CD4-positive, alpha-beta T cell treated with Interleukin-4 for 4 hours (primary cell): Measurements from ENCODE around the gene SACM1L.
"Not testable (repeated sequence)": the region's sequence is repeated elsewhere in the genome, so short reads cannot be mapped to it uniquely, and the experiment has no call there.

ENCODE experiments used
- DNase-seq: peaks from one replicate; pipeline ENCODE4 v3.0.0-alpha.2; 2020

SACM1L gene

DNA sequence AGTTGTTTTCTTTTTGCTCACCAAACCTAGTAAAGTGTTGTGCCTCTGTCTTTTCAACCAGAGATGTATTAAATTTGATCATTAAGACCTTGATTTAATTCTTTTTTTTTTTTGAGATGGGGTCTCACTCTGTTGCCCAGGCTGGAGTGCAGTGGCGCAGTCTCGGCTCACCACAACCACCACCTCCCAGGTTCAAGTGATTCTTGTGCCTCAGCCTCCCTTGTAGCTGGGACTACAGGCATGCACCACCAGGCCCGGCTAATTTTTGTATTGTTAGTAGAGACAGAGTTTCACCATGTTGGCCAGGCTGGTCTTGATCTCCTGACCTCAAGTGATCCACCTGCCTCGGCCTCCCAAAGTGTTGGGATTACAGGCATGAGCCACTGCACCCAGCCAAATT is 6.0 kb downstream of the SACM1L start:
- DNase-seq: not testable (repeated sequence)

DNA sequence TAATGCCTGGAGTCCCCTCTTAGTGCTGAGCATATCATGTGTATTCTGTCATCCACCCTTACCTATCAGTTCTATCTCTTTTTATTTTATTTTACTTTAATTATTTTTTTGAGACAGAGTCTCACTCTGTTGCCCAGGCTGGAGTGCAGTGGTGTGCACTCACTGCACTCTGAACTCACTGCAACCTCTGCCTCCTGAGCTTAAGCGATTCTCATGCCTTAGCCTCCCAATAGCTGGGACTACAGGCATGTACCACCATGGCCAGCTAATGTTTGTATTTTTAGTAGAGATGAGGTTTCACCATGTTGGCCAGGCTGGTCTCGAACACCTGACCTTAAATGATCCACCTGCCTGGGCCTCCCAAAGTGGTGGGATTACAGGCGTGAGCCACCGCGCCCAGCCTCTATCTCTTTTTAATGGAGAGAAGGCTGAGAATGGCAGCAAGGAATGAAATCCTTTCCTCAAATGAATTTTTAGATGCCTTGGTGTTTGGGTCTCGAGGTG is 11.4 kb downstream of the SACM1L start:
- no peak for DNase-seq

DNA sequence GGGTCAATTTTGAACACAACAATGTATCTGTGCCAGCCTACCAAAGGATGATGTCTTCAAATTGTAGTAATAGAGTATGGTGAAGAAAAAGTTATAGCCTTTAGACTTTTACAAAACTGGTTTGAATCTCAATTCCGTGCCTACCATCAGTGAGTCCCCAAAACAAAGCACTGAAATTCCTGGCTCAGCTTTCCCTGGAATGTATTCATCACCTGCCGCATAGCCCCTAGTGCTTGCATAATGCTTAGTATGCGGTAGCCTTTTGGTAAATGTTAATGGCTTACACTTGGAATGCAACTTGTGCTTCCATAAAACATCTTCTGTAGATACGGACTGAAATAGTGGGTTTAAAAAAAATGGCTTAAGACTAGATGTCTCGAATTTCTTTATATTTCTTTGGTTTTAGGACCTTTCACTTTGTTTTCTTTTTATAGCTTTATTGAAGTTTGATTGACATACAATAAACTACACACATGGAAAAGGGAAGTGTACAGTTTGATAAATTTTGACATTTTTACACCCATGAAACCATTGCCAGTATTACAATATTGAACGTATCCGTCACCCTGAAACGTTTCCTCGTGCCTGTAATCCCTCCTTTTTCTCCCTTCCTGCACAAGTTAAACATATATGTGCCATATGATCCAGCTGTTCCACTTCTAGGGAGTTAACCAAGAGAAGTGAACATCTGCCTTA is 12.1 kb downstream of the SACM1L start:
- no peak for DNase-seq

DNA sequence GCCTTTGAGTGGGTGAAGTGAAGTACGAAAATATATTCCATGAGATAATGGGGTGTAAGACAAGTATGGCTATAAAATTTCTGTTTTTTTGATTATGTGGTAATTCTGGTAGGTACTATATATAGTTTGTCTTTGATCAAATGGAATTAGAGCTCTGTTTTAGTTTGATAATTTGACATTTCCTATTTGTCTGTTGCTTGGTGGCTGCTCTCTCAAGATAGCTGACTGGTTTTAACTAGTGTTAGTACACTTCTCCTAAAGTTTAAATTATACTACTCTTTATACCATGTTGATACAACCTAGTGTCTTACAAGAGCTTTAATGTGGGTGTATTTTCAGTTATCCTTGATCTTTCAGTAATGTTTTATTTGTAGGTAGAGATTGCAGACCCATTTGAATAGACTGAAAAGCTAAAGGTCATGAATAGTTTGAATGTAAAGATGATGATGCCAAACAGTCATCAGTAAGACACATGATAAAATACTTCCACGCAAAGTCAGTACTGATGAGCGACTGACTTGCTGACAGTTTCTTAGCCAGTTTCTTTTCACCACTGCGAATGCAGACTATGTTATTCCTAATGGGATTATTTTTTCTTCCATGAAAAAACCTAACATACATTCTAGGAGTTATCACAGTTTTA is 15.2 kb downstream of the SACM1L start:
- DNase-seq: no peak

DNA sequence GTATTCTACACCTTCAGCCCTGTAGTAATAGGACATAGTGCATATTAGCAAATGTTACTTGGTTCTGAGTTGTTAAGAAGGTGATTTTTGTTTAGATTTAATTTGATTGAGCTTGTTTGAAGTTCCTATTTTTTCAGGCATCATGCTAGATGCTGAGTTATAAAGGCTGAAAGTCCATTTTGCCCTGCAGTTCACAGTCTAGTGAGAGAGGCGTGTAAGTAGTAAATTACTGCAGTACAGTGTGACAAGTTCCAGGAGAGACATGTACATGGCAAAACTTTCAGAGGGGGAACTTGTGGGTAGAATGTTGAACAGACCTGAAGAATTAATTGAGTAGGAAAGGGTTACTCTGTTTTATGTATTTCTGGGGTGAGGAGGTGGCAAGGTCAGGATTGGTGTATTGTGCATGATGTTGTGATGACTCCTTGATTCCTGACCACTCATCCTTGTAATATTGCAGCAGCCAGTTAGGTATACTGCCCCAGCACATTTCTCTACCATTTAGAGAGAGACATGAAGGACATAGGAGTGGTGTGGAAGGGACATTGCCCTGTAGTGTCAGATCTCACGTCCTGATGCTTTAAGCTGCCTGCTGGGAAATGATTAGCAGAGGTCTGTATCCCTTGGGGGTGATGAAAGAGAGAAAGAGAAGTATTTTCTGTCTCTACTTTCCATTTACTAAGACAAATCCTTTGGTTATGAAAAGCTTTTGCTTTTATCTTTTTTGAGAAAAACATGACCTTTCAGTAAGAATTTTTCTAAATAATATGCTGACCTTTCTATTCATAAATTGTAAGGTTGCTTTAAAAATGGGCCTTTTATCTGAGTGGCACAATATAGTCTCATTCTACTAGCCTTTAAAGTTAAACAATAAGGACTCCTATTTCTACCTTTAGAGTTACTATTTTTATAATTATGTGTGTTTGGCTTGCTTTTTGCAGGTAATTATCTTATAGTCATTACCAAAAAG is 16.9 kb downstream of the SACM1L start:
- DNase-seq: no peak

DNA sequence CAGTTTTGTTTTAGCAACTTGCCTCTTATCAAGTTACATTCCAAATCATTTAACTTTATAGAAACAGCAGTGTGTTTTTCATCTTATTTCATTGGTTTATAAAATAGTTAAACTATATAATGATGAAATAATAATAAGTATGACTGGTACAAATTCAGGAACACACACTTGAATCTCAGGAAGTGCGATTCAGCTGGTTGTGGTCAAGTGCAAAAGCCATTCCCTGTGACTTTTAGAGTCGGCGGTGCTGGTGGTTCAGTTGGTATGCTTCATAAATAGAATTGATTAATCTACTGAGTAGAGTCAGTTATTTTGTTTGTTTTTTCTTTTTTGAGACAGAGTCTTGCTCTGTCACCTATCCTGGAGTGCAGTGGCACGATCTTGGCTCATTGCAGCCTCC is 22.7 kb downstream of the SACM1L start:
- no peak for DNase-seq

DNA sequence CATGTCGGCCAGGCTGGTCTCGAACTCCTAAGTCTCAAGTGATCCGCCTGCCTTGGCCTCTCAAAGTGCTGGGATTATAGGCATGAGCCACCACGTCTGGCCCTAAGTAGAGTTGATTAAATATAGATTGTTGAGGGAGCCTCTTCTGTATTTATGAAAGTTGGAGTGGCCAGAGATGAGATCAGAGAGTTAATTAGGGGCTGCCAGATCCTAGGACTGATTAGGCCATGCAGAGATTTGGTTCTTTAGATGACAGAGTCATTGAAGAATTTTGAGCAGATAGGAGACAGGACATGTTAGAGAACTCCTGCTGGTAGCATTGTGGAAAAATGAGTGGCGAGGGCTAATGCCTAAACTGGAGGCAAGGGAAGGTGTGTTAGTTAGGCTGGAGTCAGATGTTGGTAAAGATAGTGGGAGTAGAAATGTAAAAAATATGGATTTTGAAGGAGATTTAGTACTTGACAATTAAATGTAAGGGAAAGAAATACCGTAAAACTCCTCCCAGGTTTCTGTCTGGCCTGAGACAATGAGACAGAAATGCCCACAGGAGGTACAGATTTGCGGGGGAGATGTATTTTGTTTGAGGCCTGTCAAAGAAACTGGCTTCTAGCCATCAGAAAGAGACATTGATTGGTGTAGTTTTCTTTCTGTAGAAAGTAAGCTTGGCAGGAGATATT is 23.4 kb downstream of the SACM1L start:
- no peak for DNase-seq

DNA sequence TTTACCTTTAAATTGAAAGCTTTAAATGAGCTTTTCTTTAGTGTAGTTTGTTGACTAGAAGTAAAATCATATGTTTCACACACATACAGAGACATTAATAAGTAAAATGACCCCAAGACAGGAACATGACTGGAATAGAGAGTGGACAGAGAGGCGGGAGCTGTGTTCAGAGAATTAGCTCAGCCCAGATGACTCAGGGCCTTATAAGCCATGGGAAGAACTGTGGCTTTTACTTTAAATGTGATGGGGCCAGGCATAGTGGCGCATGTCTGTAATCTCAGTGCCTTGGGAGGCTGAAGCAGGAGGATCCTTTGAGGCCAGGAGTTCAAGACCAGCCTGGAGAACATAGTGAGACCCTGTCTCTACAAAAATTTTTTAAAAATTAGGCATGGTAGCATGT is 26.7 kb downstream of the SACM1L start:
- no peak for DNase-seq

DNA sequence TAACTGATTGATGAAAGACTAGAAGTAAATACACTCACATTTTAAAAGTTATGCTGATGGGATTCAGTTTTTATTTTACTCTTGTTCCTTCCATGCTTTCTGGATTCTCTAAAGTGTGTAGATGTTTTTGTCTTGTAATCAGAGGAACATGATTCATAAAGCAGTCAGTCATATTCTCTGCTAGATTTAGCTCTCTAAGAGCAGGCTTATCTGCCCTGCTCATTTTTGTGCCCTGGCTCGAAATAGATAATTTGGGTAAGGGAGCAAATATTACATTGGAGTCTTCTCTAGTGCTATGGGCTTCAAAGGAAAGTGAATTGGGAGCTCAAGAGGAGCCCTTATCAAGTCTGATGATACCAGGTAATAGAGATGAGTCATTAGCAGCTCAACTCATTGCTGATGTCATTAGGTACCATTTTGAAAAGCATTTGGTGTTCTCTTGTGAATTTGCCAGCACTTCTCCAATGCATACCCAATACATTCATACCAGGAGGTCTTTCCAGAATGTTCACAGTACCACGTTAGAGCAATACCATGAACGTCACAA is 27.7 kb downstream of the SACM1L start:
- DNase-seq: no peak

DNA sequence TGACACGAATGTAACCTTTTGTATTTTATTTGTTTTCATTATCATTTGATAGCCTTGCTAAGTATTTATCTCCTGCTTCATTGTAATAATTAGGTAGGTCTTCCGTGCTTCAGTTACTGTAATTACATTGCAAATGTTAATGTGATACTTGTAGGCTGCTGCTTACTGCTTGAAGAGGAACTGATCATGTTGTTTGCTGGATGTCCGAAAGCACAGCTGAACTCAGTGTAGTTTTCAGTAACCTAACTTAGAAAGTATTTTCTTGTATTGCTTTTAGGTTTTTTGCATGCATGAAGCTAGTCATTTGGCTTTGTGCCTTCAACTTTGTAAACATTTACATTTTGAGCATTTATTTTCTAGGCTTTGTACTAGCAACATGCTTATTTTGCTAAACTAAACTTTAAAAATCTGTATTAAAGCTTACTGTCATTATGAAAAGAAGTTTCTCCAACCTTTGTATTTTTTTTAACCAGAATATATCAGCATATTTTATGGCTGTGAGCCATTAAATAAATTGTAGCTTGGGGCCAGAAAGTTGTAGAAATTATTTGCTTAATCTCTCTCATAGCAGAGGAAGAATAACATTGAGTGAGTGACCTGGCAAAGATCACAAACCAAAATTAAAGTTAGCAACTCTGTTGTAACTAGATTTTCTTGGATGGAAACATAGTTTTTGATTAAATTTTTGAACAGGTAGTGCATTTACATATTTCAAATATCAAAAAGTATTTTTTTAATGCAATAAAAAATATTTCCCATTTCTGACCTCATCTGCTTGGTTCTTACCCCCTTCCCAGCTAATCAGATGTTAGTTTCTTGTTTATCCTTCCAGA is 30.7 kb downstream of the SACM1L start:
- no peak for DNase-seq

DNA sequence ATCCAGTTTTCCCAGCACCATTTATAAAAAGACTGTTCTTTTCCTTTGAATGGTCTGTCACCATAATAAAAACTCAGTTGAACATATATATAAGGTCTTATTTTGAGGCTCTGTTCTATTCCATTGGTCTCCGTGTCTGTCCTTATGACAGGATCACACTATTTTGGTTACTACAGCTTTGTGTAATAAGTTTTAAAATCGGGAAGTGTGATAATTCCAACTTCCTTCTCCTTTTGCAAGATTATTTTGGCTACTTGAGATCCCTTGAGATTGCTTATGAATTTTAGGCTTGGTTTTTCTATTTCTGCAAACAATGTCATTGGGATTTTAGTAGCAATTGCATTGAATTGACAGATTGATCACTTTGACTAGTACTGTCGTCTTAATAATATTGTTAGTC is 35.7 kb downstream of the SACM1L start:
- no peak for DNase-seq

DNA sequence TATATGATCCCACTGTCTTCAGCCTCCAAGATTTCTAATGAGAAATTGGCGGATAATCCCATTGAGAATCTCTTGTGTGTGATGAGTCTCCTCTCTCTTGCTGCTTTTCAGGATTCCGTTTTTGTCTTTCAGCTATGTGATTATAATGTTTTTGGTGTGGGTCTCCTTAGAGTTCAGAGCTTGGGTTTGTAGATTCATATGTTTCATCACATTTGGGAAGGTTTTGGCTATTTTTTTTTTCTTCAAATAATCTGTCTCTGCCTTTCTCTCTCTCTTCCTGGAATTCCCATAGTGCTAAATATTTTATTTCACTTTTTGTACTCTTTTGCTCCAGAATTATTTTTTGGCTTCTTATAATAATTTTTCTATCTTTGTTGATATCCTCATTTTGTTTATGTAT is 40.4 kb downstream of the SACM1L start:
- no peak for DNase-seq

DNA sequence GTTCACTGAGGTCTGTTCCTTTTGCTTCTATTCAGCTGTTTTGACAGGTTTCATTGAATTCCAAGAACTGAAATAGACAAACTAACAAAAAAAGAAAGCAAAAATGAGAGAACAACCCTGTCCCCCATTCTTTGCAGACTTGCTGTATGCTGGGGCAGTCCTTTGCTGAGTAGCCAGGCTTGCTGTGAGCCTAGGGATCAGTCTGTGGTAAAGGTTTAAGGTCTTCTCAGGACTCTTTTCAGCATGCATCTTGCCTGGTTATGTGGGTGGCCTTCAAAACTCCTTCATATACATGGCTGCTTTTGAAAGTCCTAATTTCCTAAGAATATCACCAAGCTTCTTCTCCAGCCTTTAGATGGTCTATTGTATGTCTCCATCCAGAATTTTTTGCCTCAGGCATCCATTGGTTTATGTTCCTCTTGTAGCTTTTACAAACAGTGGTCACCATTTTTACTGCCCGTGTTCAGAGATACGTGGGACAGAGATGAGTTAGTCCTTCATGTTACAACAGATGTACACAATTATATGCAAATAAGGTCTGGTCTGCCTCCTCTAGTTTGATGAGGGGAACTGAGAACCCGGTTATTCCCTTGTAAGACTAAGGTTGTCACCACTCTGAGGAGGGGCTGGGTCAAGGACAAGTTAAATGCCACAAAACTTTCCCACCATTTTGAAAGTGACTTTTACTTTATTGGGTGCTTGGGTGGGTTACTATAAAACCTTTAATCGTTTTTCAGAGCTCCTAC is 41.4 kb downstream of the SACM1L start:
- DNase-seq: no peak

DNA sequence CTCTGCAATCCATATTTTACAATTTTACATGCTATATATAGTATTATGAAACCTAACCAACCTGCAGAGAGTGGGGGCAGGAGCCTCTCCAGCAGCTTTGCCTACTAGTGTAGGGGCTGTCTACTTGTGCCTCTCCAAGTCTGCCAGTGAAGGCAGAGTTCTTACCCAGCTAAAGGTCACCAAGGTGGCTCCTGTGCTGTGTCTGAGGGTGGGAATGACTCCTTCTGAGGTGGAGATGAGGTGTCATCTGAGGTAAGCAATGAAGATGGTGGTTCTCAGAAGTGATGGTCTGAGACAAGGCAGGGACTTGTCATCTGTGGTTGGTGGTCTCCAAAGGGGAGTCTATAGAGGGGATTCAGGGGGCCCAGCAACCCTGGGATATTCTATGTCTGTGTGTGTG is 47.5 kb downstream of the SACM1L start:
- no peak for DNase-seq

DNA sequence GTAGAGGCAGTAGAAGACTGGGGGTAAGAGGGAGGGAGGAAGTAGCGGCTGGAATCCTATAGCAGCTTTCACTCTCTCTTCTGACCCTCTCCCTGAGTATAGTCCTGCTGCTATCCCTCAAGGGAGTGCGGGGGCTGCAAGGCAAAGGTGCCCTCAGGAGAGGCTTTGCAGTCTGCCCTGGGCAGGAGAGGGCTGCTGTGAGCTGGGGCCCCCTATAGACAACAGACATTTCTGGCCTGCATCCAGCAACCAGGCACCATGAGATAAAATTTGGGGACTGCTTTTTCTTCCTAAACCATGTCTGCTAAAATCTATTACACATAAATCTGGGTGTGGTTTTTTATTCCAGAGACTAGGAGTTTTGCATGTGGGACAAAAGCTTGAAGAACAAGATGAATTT is 48.0 kb downstream of the SACM1L start:
- no peak for DNase-seq

DNA sequence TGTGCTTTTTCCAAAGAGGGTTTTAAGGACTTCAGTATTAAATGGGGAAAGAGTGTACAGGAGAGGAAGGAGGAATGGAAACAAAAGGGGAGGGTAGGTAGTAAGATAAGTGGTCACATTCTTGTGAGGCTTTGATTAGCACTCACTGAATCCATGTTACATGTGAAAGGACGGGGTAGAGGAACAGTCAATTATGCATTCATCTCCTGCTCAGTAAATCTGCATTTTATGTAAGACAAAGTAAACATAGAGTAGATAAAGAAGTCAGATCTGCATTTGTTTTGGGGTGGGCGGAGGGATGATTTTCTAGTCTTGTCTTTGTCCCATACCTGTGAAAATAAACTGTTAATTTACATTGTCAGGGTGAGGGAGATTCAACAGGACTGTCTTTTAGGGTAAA is 50.8 kb downstream of the SACM1L start:
- no peak for DNase-seq

DNA sequence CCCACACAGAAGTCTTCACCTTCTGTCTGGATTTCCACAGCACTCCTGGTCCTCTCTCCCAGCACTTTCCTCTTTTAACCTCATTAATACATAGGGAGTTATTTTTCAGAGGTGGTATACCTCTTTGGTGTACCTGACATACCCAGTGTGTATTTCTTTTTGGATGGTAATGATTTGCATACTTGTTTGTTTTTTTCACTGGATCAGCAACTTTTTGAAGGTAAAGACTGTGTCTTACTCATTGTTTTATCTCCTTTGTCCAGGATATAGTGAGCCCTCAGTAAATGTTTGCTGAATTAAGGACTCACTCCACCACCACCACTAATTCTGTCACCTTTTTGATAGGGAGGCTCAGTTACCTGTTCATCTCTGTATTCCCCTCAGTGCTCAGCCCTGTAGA is 52.1 kb downstream of the SACM1L start:
- DNase-seq: no peak

DNA sequence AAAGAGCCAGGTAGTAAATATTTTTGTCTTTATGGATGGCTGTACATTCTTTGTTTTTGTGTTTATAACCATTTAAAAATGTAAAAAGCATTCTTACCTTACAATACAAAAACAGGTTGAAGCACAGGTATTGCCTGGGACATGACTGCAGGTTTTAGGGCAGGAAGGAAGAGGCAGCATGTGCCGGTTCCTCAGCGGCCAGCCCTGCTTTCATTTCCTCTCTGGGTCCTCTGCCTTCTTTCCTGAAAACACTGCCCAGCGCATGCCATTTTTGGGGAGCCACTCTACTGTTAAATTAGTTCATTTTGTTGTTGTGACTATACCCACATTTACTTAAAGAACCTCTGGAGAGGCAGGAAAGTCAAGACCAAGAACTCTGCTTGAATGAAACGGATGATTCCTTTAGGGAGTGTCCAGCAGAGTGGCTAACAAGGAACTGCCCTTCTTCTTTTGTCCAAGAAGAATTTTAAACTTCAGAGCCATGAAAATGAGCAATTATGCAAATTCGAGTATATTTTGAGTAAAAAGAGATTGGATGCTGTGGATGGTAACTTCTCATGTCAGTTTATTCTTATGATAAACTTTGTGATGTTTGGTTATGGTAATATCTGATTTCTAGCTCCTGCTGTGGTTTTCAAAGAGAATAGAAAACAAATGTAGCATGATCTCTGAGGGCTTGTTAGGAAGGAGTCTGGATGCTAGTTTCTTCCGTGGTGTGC is 52.7 kb downstream of the SACM1L start:
- no peak for DNase-seq

DNA sequence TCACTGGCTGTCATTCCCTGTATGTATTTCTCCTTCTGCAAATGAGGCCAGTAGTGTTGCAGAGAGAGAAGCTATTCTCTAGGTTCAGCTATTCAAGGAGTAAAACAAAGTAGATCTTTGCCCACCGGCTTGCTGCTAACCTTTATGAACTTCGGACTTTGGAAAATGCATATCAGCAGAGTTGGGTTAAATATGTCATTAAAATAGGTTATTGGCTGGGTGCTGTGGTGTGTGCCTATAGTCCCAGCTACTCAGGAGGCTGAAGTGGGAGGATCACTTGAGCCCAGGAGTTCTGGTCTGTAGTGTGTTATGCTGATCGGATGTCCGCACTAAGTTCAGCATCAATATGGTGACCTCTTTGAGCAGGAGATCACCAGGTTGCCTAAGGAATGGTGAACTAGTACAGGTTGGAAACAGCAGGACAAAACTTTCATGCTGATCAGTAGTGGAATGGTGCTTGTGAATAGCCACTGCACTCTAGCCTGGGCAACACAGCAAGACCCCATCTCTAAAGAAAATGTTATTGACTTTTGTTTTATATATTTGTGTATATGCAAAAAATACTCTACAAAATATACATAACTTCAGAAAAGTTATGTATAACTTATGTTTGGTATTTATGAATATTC is 53.4 kb downstream of the SACM1L start:
- no peak for DNase-seq
